Astrocyte (in vitro differentiated cells and primary cell): ENCODE results near the gene MED6. TPM values are rescaled to one million over a fixed set of nuclear protein-coding genes. Genes with fewer than 3 reads are reported as not detected.

Source experiments
- DNase-seq: peaks from one replicate; pipeline ENCODE4 v3.0.0-alpha.2; 2010; ENCODE audit warnings: low read depth
- FAIRE-seq: peaks from 2 replicates; lab custom pipeline; 2011; peaks lifted over from hg19 to GRCh38; lab: Jason Lieb, UNC
- H2AFZ ChIP-seq: 2 replicates; pipeline ENCODE4 v1.6.0; 2012; ENCODE audit warnings: low read depth, low read length, inconsistent platforms
- H3K27ac ChIP-seq: 2 replicates; pipeline ENCODE4 v1.5.1; 2011; ENCODE audit warnings: low read depth, low read length, inconsistent platforms
- H3K27me3 ChIP-seq: 2 replicates; pipeline ENCODE4 v1.6.0; 2011; ENCODE audit warnings: low read length, inconsistent platforms; ENCODE audit not compliant: insufficient read depth
- H3K36me3 ChIP-seq: 2 replicates; pipeline ENCODE4 v1.5.1; 2011; ENCODE audit warnings: low read length, inconsistent platforms; ENCODE audit not compliant: insufficient read depth
- H3K4me1 ChIP-seq: 2 replicates; pipeline ENCODE4 v1.5.1; 2011; ENCODE audit warnings: low read length, inconsistent platforms; ENCODE audit not compliant: insufficient read depth
- H3K4me2 ChIP-seq: 2 replicates; pipeline ENCODE4 v1.6.0; 2012; ENCODE audit warnings: low read length, inconsistent platforms
- H3K4me3 ChIP-seq: 2 replicates; pipeline ENCODE4 v1.5.1; 2011; ENCODE audit warnings: low read depth, mild to moderate bottlenecking, low read length, inconsistent platforms; ENCODE audit not compliant: insufficient read depth
- H3K79me2 ChIP-seq: 2 replicates; pipeline ENCODE4 v1.6.0; 2012; ENCODE audit warnings: mild to moderate bottlenecking, low read length, inconsistent platforms; ENCODE audit not compliant: insufficient read depth
- H3K9ac ChIP-seq: 2 replicates; pipeline ENCODE4 v1.6.0; 2012; ENCODE audit warnings: mild to moderate bottlenecking, low read length, inconsistent platforms
- H3K9me3 ChIP-seq: 2 replicates; pipeline ENCODE4 v1.5.1; 2012; ENCODE audit warnings: low read depth, mild to moderate bottlenecking, low read length, inconsistent platforms; ENCODE audit not compliant: insufficient read depth
- H4K20me1 ChIP-seq: 2 replicates; pipeline ENCODE4 v1.6.0; 2012; ENCODE audit warnings: low read length, inconsistent platforms; ENCODE audit not compliant: insufficient read depth
- H3K27ac Mint-ChIP-seq: one replicate; pipeline ENCODE4 v1.8.0; 2021; ENCODE audit warnings: mild to moderate bottlenecking, mixed read lengths; ENCODE audit not compliant: unreplicated experiment
- H3K27me3 Mint-ChIP-seq: one replicate; pipeline ENCODE4 v1.8.0; 2021; ENCODE audit warnings: low read depth, mixed read lengths; ENCODE audit not compliant: unreplicated experiment
- H3K36me3 Mint-ChIP-seq: one replicate; pipeline ENCODE4 v1.8.0; 2021; ENCODE audit warnings: low read depth, mixed read lengths; ENCODE audit not compliant: unreplicated experiment
- H3K4me1 Mint-ChIP-seq: one replicate; pipeline ENCODE4 v1.8.0; 2021; ENCODE audit warnings: low read depth, mixed read lengths; ENCODE audit not compliant: unreplicated experiment
- H3K4me3 Mint-ChIP-seq: one replicate; pipeline ENCODE4 v1.8.0; 2021; ENCODE audit warnings: mild to moderate bottlenecking, moderate library complexity, mixed read lengths; ENCODE audit not compliant: unreplicated experiment
- H3K9me3 Mint-ChIP-seq: one replicate; pipeline ENCODE4 v1.8.0; 2021; ENCODE audit warnings: mild to moderate bottlenecking, mixed read lengths; ENCODE audit not compliant: unreplicated experiment
- EZH2 ChIP-seq: IDR thresholded peaks from 2 replicates; pipeline ENCODE4 v1.6.1; 2012; ENCODE audit warnings: mild to moderate bottlenecking, low read length, inconsistent platforms; ENCODE audit not compliant: insufficient read depth
- total RNA-seq: library from RNA; stranded (reverse); gene quantifications from 2 replicates; pipeline ENCODE4 v1.2.1, GENCODE V29; 2021
- TF ChIP-seq, protein P1 (sequence below): IDR thresholded peaks from 2 replicates; pipeline ENCODE4 v1.5.1; 2011; ENCODE audit warnings: low read depth, mild to moderate bottlenecking, inconsistent platforms, low read length, moderate library complexity; ENCODE audit not compliant: insufficient read depth

The MED6 gene
- total RNA-seq, 1 donor from 2014 or later: 43.5 TPM

DNA sequence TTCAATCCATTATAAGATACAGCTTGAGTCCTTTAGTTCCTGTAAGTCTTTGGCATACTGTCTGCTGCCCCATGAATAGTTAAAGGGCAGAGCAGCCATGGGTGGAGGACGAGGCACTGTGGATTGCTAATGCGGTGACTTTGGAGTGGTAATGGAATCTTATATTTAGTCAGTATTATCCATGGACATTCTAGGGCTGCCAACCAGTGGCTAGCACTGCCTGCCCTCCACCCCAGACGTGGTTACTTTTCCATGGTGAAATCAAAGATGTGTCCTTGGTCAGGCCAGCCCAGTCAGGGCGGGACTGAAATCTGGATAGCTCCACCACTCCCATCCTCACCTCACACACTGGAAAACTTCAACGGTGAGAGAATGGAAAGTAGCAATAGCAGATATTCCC is 43.5 kb upstream of the MED6 start:
- no peak for FAIRE-seq
- Histone ChIP-seq H3K79me2 (no peaks in the 10 kb centered on the region), H3K4me2 (no peak overlapping the region)

GRCh38 chr14:70642303-70643235 is 42.1 kb upstream of the MED6 start:
- Histone ChIP-seq H3K27ac (no peak overlapping the region), H3K9me3 (no peaks in the 10 kb centered on the region), H3K79me2 (no peaks in the 10 kb centered on the region), H4K20me1 (peaks cover 6% of the 10 kb centered on the region), H3K9ac (peak overlapping the region; percentile 31), H3K4me3 (peak overlapping the region; percentile 54), H3K4me2 (peak overlapping the region; percentile 89), H3K27me3 (peaks cover 44% of the 10 kb centered on the region), H3K36me3 (no peaks in the 10 kb centered on the region), H2AFZ (peak overlapping the region; percentile 73), H3K4me1 (peaks cover 12% of the 10 kb centered on the region)
- H3K36me3 Mint-ChIP-seq: no peaks in the 10 kb centered on the region
- no peaks in the 10 kb centered on the region for H3K9me3 Mint-ChIP-seq
- H3K4me1 Mint-ChIP-seq: peaks cover 9% of the 10 kb centered on the region
- DNase-seq (no peak), FAIRE-seq (no peak)
- H3K27me3 Mint-ChIP-seq: peaks cover 10% of the 10 kb centered on the region
- H3K4me3 Mint-ChIP-seq: peak overlapping the region; percentile 80
- TF ChIP-seq, protein P1, sequence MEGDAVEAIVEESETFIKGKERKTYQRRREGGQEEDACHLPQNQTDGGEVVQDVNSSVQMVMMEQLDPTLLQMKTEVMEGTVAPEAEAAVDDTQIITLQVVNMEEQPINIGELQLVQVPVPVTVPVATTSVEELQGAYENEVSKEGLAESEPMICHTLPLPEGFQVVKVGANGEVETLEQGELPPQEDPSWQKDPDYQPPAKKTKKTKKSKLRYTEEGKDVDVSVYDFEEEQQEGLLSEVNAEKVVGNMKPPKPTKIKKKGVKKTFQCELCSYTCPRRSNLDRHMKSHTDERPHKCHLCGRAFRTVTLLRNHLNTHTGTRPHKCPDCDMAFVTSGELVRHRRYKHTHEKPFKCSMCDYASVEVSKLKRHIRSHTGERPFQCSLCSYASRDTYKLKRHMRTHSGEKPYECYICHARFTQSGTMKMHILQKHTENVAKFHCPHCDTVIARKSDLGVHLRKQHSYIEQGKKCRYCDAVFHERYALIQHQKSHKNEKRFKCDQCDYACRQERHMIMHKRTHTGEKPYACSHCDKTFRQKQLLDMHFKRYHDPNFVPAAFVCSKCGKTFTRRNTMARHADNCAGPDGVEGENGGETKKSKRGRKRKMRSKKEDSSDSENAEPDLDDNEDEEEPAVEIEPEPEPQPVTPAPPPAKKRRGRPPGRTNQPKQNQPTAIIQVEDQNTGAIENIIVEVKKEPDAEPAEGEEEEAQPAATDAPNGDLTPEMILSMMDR: no peak
- peak; percentile 94 for TF ChIP-seq EZH2
- H3K27ac Mint-ChIP-seq: peak overlapping the region; percentile 29

More for the DNA sequence above, 43.5 kb upstream of the MED6 start:
- no peak overlapping the region for H2AFZ ChIP-seq
- H3K9me3 ChIP-seq: no peaks in the 10 kb centered on the region
- no peaks in the 10 kb centered on the region for H3K36me3 ChIP-seq
- no peak for DNase-seq
- no peak overlapping the region for H3K27ac Mint-ChIP-seq
- peak overlapping the region; percentile 80 for H3K4me3 Mint-ChIP-seq
- peaks cover 6% of the 10 kb centered on the region for H4K20me1 ChIP-seq
- H3K9ac ChIP-seq: no peak overlapping the region
- peaks cover 10% of the 10 kb centered on the region for H3K27me3 Mint-ChIP-seq
- no peak overlapping the region for H3K27ac ChIP-seq
- H3K4me1 Mint-ChIP-seq: peaks cover 7% of the 10 kb centered on the region
- TF ChIP-seq, protein P1: no peak
- no peak for TF ChIP-seq EZH2
- no peaks in the 10 kb centered on the region for H3K9me3 Mint-ChIP-seq
- H3K4me3 ChIP-seq: no peak overlapping the region
- peaks cover 12% of the 10 kb centered on the region for H3K4me1 ChIP-seq
- H3K36me3 Mint-ChIP-seq: no peaks in the 10 kb centered on the region
- peaks cover 42% of the 10 kb centered on the region for H3K27me3 ChIP-seq
